Fibroblast of the aortic adventitia (primary cell): ENCODE measurements around the gene SMARCC2. TPM values are rescaled to one million over a fixed set of nuclear protein-coding genes. Genes with fewer than 3 reads are reported as not detected.

Source experiments
- DNase-seq: peaks from one replicate; pipeline ENCODE4 v3.0.0-alpha.2; 2010; ENCODE audit warnings: low read depth
- H3K4me3 ChIP-seq: 2 replicates; pipeline ENCODE4 v1.5.1; 2011; ENCODE audit warnings: low read depth, mild to moderate bottlenecking, control low read depth, low read length, moderate library complexity
- total RNA-seq: library from RNA; depleted of rRNA; stranded (reverse); fragments of >200 nt; gene quantifications from 2 replicates; pipeline ENCODE4 v1.2.3, GENCODE V29; 2012; ENCODE audit warnings: low replicate concordance
- TF ChIP-seq, protein P1 (sequence below): IDR thresholded peaks from 2 replicates; pipeline ENCODE4 v1.5.1; 2011; ENCODE audit warnings: mild to moderate bottlenecking, low read length, control low read depth, inconsistent platforms; ENCODE audit not compliant: insufficient read depth

Gene SMARCC2
- total RNA-seq, 1 donor = 69.4 TPM

DNA sequence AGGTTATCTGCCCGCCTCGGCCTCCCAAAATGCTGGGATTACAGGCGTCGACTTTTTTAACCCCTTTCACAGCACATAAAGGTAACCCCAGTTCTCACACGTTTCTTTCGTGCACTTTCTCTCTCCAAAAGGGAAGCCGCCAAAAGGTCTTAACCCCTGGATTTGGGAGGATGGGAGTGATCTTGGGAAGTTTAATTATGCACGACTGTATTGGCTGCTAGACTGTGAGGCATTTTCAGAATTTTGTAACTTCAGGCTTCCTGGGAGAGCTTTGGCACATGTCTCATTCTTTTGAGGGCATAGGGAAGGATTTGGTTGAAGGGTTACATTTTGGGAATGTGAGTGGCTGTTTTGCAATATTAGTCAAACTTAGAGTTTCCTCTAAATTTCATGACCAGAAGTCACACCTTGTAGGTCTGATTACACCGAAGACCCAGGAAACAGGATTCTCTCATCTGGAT lies 1.4 kb upstream of the SMARCC2 start:
- no peak overlapping the region for H3K4me3 ChIP-seq
- TF ChIP-seq, protein P1, sequence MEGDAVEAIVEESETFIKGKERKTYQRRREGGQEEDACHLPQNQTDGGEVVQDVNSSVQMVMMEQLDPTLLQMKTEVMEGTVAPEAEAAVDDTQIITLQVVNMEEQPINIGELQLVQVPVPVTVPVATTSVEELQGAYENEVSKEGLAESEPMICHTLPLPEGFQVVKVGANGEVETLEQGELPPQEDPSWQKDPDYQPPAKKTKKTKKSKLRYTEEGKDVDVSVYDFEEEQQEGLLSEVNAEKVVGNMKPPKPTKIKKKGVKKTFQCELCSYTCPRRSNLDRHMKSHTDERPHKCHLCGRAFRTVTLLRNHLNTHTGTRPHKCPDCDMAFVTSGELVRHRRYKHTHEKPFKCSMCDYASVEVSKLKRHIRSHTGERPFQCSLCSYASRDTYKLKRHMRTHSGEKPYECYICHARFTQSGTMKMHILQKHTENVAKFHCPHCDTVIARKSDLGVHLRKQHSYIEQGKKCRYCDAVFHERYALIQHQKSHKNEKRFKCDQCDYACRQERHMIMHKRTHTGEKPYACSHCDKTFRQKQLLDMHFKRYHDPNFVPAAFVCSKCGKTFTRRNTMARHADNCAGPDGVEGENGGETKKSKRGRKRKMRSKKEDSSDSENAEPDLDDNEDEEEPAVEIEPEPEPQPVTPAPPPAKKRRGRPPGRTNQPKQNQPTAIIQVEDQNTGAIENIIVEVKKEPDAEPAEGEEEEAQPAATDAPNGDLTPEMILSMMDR = no peak
- no peak for DNase-seq

DNA sequence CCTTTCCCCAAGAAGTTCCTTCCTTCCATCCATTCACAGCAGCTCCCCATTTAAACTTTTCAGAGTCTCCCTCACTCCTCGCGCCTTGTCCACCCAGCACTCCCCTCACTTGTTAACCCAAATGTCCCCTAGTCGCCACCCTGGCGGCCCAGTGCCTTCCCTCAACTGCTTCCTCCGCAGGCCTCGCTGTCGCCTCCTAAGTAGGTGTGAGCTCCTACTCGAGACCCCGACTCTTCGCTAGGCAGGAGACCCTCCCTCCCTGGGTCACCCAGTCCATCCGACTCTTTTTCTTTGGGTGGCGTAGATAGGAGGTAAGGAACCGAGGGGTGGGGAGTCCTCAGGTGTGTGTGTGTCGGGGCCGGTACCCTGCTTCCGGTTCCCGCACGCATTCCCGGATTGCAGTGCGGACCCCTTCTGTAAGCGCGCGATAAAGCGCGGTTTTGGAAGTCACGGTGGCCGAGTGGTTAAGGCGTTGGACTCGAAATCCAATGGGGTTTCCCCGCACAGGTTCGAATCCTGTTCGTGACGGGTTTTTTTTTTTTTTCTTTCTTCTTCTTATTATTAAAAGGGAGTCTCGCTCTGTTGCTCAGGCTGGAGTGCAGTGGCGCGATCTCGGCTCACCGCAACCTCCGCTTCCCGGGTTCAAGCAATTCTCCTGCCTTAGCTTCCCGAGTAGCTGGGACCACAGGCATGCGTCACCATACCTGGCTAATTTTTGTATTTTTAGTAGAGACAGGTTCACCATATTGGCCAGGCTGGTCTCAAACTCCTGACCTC lies 823 bp upstream of the SMARCC2 start:
- DNase-seq = peak; percentile 89
- TF ChIP-seq, protein P1 = no peak
- peak overlapping the region; percentile 81 for H3K4me3 ChIP-seq

DNA sequence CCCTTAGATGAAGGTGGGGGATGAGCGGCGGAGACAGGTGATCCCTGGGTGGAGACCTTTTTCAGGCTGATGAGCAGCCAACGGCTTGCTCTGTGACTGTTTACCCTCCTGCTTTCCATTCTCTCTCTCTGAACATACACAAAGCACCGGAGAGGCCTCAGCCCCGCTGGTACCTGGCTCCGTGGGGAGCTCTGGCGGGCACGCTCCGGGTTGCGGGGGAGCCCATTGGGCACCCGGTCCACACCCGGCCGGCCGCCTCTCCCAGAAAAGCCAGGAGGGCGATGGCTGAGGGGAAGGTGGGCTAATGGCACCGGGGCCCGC lies 545 bp downstream of the SMARCC2 start:
- no peak for DNase-seq
- TF ChIP-seq, protein P1 = no peak
- H3K4me3 ChIP-seq = peak overlapping the region; percentile 79

DNA sequence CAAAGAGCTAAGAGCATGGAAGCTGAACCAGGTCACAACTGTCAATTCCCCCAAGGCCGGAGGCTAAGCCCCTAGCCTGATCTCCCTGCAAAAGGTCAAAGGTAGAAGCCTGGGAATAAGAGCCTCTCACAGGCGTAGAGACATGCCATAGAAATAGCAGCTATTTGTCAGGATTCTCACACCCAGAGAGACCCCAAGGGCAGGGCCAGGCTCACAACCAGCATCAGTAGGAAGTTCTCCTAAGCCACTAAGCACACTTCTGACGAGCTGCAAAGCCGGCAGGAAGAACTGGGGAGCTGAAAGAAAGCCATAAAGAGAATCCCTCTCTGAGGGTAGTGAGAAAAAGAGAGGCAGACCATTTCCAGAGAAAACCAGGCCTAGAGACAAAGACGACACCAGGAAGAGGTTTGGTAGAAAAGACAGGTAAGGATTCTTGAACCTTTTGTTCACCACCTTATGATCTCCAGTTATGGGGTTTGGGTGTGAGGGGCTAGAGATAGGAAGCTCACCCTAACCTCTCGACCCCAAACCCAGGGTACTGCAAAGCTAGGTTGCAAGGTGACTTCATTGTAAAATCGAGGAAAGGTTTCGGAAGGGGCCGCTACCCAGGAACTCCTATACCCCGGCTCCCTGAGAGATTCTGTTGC lies 1.0 kb downstream of the SMARCC2 start:
- DNase-seq = no peak
- TF ChIP-seq, protein P1 = no peak
- peak overlapping the region; percentile 79 for H3K4me3 ChIP-seq

DNA sequence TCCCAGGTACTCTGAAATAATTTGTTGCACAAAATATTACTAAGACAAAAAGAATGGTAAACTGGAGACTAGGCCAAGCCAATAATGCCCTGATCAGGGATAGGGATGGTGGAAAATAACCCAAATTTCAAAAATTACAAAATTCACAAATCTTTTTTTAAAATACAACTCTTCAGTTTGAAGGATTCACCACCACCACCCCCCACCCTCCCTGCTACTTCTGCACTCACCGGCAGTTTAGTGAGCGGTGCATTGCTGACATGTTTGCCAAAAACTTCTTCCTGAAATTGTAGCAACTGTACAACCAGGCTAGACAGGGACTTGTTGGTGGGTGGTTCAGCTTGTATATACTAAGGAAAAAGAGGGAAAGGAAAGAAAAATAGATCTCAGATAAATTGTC lies 2.3 kb downstream of the SMARCC2 start:
- H3K4me3 ChIP-seq = no peak overlapping the region
- DNase-seq = no peak
- TF ChIP-seq, protein P1 = no peak

DNA sequence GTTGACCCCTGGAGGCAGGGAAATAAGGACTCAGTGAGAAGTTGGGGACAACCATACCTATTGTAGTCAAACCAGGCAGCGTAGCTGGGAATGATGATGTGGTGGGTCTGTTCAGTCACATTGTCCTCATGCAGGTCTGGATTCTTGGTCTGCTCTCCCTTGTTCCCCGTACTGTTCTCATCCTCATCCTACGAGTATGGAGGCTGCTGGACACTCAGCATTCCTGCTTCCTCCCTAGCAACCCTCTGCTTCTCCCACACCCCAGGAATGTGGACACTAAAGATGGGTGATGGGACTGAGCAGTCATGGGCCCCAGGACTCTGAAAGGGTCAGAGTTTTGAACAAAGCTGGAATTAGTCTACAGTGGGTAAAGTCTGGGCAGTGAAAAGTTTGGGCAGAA lies 10.9 kb downstream of the SMARCC2 start:
- no peak for DNase-seq
- no peak overlapping the region for H3K4me3 ChIP-seq
- TF ChIP-seq, protein P1 = no peak
